ENCODE measurements around the gene GPRASP2. TPM values are rescaled to one million over a fixed set of nuclear protein-coding genes. Genes with fewer than 3 reads are reported as not detected.
"Not testable (repeated sequence)": the region's sequence is repeated elsewhere in the genome, so short reads cannot be mapped to it uniquely, and the experiment has no call there.

GPRASP2 gene
- polyA plus RNA-seq (2013): 8.0 TPM

- 34% methylated on average over 55 of the region's 68 CpGs for WGBS (ENCODE audit: insufficient coverage)
- ChIA-PET CTCF (no interaction called here), POLR2A (no interaction called here)
- DNase-seq: peak in 2 of 3 donors; percentile 39 to 56
- Histone ChIP-seq H3K9me3 (ENCODE audit: control extremely low read depth in 1 of 5, control insufficient read depth in 4 of 5, insufficient read depth in 2 of 5, low read depth in 1 of 5, low read length in 4 of 5) (no peaks in the 10 kb centered on the region), H3K27ac (ENCODE audit: insufficient read depth in 1 of 2, low read depth in 1 of 2, low read length in 2 of 2, poor library complexity in 1 of 2, severe bottlenecking in 2 of 2) (no peak within 1 kb of the TSS), H3K4me3 (ENCODE audit: control insufficient read depth in 1 of 7, extremely low read depth in 1 of 7, insufficient read depth in 4 of 7, low read depth in 2 of 7, low read length in 6 of 7) (peak within 1 kb of the TSS; percentile 46 to 80 (median 72)), H3K27me3 (replicated peaks in 2 of 5; ENCODE audit: control insufficient read depth in 4 of 5, insufficient read depth in 5 of 5, low read length in 4 of 5) (peaks cover 0 to 3% (median 0%) of the 10 kb centered on the region in 5 experiments), H3K36me3 (ENCODE audit: control insufficient read depth in 4 of 4, insufficient read depth in 4 of 4, low read length in 3 of 4) (no peaks in the 10 kb centered on the region), H3K4me1 (ENCODE audit: control extremely low read depth in 1 of 4, control insufficient read depth in 4 of 4, insufficient read depth in 4 of 4, low read length in 3 of 4) (peaks cover 0 to 7% (median 3%) of the 10 kb centered on the region in 4 experiments)
Measured at GRCh38 chrX:102712216-102712966, at the start of gene GPRASP2. GPRASP2 (plus strand) TSS chrX:102712448; CDS start chrX:102714870, 2,422 bp downstream.

GRCh38 chrX:102663820-102664219, 48.4 kb upstream of the GPRASP2 start:
- CTCF ChIA-PET; POLR2A ChIA-PET; H3K27me3 ChIP-seq (replicated peaks in 2 of 5; ENCODE audit: control insufficient read depth in 4 of 5, insufficient read depth in 5 of 5, low read length in 4 of 5); H3K27ac ChIP-seq (ENCODE audit: insufficient read depth in 1 of 2, low read depth in 1 of 2, low read length in 2 of 2, poor library complexity in 1 of 2, severe bottlenecking in 2 of 2); H3K4me1 ChIP-seq (ENCODE audit: control extremely low read depth in 1 of 4, control insufficient read depth in 4 of 4, insufficient read depth in 4 of 4, low read length in 3 of 4); H3K9me3 ChIP-seq (ENCODE audit: control extremely low read depth in 1 of 5, control insufficient read depth in 4 of 5, insufficient read depth in 2 of 5, low read depth in 1 of 5, low read length in 4 of 5); DNase-seq; H3K4me3 ChIP-seq (ENCODE audit: control insufficient read depth in 1 of 7, extremely low read depth in 1 of 7, insufficient read depth in 4 of 7, low read depth in 2 of 7, low read length in 6 of 7); H3K36me3 ChIP-seq (ENCODE audit: control insufficient read depth in 4 of 4, insufficient read depth in 4 of 4, low read length in 3 of 4): not testable (repeated sequence)
- WGBS (ENCODE audit: insufficient coverage): 100% methylated on average over 2 of the region's 4 CpGs

- H3K36me3 ChIP-seq (ENCODE audit: control insufficient read depth in 4 of 4, insufficient read depth in 4 of 4, low read length in 3 of 4); POLR2A ChIA-PET; H3K27me3 ChIP-seq (replicated peaks in 2 of 5; ENCODE audit: control insufficient read depth in 4 of 5, insufficient read depth in 5 of 5, low read length in 4 of 5): not testable (repeated sequence)
Measured at GRCh38 chrX:102667034-102667433, 45.2 kb upstream of the GPRASP2 start.

GRCh38 chrX:102669526-102669925, 42.7 kb upstream of the GPRASP2 start:
- Histone ChIP-seq H3K4me3 (ENCODE audit: control insufficient read depth in 1 of 7, extremely low read depth in 1 of 7, insufficient read depth in 4 of 7, low read depth in 2 of 7, low read length in 6 of 7) (no peak overlapping the region), H3K27ac (ENCODE audit: insufficient read depth in 1 of 2, low read depth in 1 of 2, low read length in 2 of 2, poor library complexity in 1 of 2, severe bottlenecking in 2 of 2) (no peak overlapping the region), H3K4me1 (ENCODE audit: control extremely low read depth in 1 of 4, control insufficient read depth in 4 of 4, insufficient read depth in 4 of 4, low read length in 3 of 4) (no peaks in the 10 kb centered on the region), H3K9me3 (ENCODE audit: control extremely low read depth in 1 of 5, control insufficient read depth in 4 of 5, insufficient read depth in 2 of 5, low read depth in 1 of 5, low read length in 4 of 5) (peaks cover 0 to 5% (median 0%) of the 10 kb centered on the region in 5 experiments), H3K27me3 (replicated peaks in 2 of 5; ENCODE audit: control insufficient read depth in 4 of 5, insufficient read depth in 5 of 5, low read length in 4 of 5) (no peaks in the 10 kb centered on the region), H3K36me3 (ENCODE audit: control insufficient read depth in 4 of 4, insufficient read depth in 4 of 4, low read length in 3 of 4) (no peaks in the 10 kb centered on the region)
- ChIA-PET CTCF (no interaction called here), POLR2A (no interaction called here)
- 93% methylated on average over 3 of the region's 4 CpGs for WGBS (ENCODE audit: insufficient coverage)
- DNase-seq: no peak

More at GRCh38 chrX:102667034-102667433, 45.2 kb upstream of the GPRASP2 start:
- CTCF ChIA-PET; H3K4me1 ChIP-seq (ENCODE audit: control extremely low read depth in 1 of 4, control insufficient read depth in 4 of 4, insufficient read depth in 4 of 4, low read length in 3 of 4); DNase-seq; H3K27ac ChIP-seq (ENCODE audit: insufficient read depth in 1 of 2, low read depth in 1 of 2, low read length in 2 of 2, poor library complexity in 1 of 2, severe bottlenecking in 2 of 2); H3K9me3 ChIP-seq (ENCODE audit: control extremely low read depth in 1 of 5, control insufficient read depth in 4 of 5, insufficient read depth in 2 of 5, low read depth in 1 of 5, low read length in 4 of 5); H3K4me3 ChIP-seq (ENCODE audit: control insufficient read depth in 1 of 7, extremely low read depth in 1 of 7, insufficient read depth in 4 of 7, low read depth in 2 of 7, low read length in 6 of 7): not testable (repeated sequence)
- WGBS (ENCODE audit: insufficient coverage): no CpG with 5 or more reads among the region's 1 CpG

GRCh38 chrX:102672856-102673255, 39.4 kb upstream of the GPRASP2 start:
- Histone ChIP-seq H3K4me3 (ENCODE audit: control insufficient read depth in 1 of 7, extremely low read depth in 1 of 7, insufficient read depth in 4 of 7, low read depth in 2 of 7, low read length in 6 of 7) (no peak overlapping the region), H3K36me3 (ENCODE audit: control insufficient read depth in 4 of 4, insufficient read depth in 4 of 4, low read length in 3 of 4) (no peaks in the 10 kb centered on the region), H3K27ac (ENCODE audit: insufficient read depth in 1 of 2, low read depth in 1 of 2, low read length in 2 of 2, poor library complexity in 1 of 2, severe bottlenecking in 2 of 2) (no peak overlapping the region), H3K9me3 (ENCODE audit: control extremely low read depth in 1 of 5, control insufficient read depth in 4 of 5, insufficient read depth in 2 of 5, low read depth in 1 of 5, low read length in 4 of 5) (no peaks in the 10 kb centered on the region), H3K27me3 (replicated peaks in 2 of 5; ENCODE audit: control insufficient read depth in 4 of 5, insufficient read depth in 5 of 5, low read length in 4 of 5) (no peaks in the 10 kb centered on the region), H3K4me1 (ENCODE audit: control extremely low read depth in 1 of 4, control insufficient read depth in 4 of 4, insufficient read depth in 4 of 4, low read length in 3 of 4) (no peaks in the 10 kb centered on the region)
- no peak for DNase-seq
- ChIA-PET POLR2A (no interaction called here), CTCF (interaction anchor here (0.7 kb wide), 1 partner anchor 177 kb away, joined by 3 read pairs; no protein-coding TSS in a partner anchor)
- no CpG with 5 or more reads among the region's 3 CpGs for WGBS (ENCODE audit: insufficient coverage)

- CTCF ChIA-PET: not testable (repeated sequence)
Measured at GRCh38 chrX:102677479-102677878, 34.8 kb upstream of the GPRASP2 start.

GRCh38 chrX:102684772-102685520, 27.3 kb upstream of the GPRASP2 start:
- WGBS (ENCODE audit: insufficient coverage): 0% methylated on average over 1 of the region's 2 CpGs
- Histone ChIP-seq H3K27me3 (replicated peaks in 2 of 5; ENCODE audit: control insufficient read depth in 4 of 5, insufficient read depth in 5 of 5, low read length in 4 of 5) (no peaks in the 10 kb centered on the region), H3K4me1 (ENCODE audit: control extremely low read depth in 1 of 4, control insufficient read depth in 4 of 4, insufficient read depth in 4 of 4, low read length in 3 of 4) (no peaks in the 10 kb centered on the region), H3K4me3 (ENCODE audit: control insufficient read depth in 1 of 7, extremely low read depth in 1 of 7, insufficient read depth in 4 of 7, low read depth in 2 of 7, low read length in 6 of 7) (no peak overlapping the region), H3K9me3 (ENCODE audit: control extremely low read depth in 1 of 5, control insufficient read depth in 4 of 5, insufficient read depth in 2 of 5, low read depth in 1 of 5, low read length in 4 of 5) (peaks cover 1 to 12% (median 5%) of the 10 kb centered on the region in 5 experiments), H3K27ac (ENCODE audit: insufficient read depth in 1 of 2, low read depth in 1 of 2, low read length in 2 of 2, poor library complexity in 1 of 2, severe bottlenecking in 2 of 2) (no peak overlapping the region), H3K36me3 (ENCODE audit: control insufficient read depth in 4 of 4, insufficient read depth in 4 of 4, low read length in 3 of 4) (peaks cover 0 to 3% (median 0%) of the 10 kb centered on the region in 4 experiments)
- DNase-seq: no peak
- ChIA-PET CTCF (no interaction called here), POLR2A (no interaction called here)

More at GRCh38 chrX:102677479-102677878, 34.8 kb upstream of the GPRASP2 start:
- DNase-seq; H3K36me3 ChIP-seq (ENCODE audit: control insufficient read depth in 4 of 4, insufficient read depth in 4 of 4, low read length in 3 of 4); H3K4me3 ChIP-seq (ENCODE audit: control insufficient read depth in 1 of 7, extremely low read depth in 1 of 7, insufficient read depth in 4 of 7, low read depth in 2 of 7, low read length in 6 of 7); H3K9me3 ChIP-seq (ENCODE audit: control extremely low read depth in 1 of 5, control insufficient read depth in 4 of 5, insufficient read depth in 2 of 5, low read depth in 1 of 5, low read length in 4 of 5); H3K4me1 ChIP-seq (ENCODE audit: control extremely low read depth in 1 of 4, control insufficient read depth in 4 of 4, insufficient read depth in 4 of 4, low read length in 3 of 4); POLR2A ChIA-PET; H3K27me3 ChIP-seq (replicated peaks in 2 of 5; ENCODE audit: control insufficient read depth in 4 of 5, insufficient read depth in 5 of 5, low read length in 4 of 5); H3K27ac ChIP-seq (ENCODE audit: insufficient read depth in 1 of 2, low read depth in 1 of 2, low read length in 2 of 2, poor library complexity in 1 of 2, severe bottlenecking in 2 of 2): not testable (repeated sequence)
- no CpG with 5 or more reads among the region's 1 CpG for WGBS (ENCODE audit: insufficient coverage)

Measured in common myeloid progenitor, CD34-positive (primary cell).